Measurements from ENCODE around the gene CRY1. TPM values are rescaled to one million over a fixed set of nuclear protein-coding genes. Genes with fewer than 3 reads are reported as not detected.

Gene CRY1
- total RNA-seq, 1 experiment from 2014 or later, result 23.1 TPM

- TF ChIP-seq PRDM15 (CRISPR knock-in tag; IDR thresholded peaks at IDR 0.05), result peak; percentile 88
- TF ChIP-seq ZNF281 (CRISPR knock-in tag; IDR thresholded peaks at IDR 0.05), result 0 out of 2 replicates have a peak, but pooled peaks have one; percentile 39
- no peak for TF ChIP-seq IRF2 (CRISPR knock-in tag; IDR thresholded peaks at IDR 0.05; ENCODE audit: borderline replicate concordance, low read depth)
- no peak for TF ChIP-seq TEAD4 (CRISPR knock-in tag; IDR thresholded peaks at IDR 0.05)
- no peak for TF ChIP-seq GTF2I (CRISPR knock-in tag; conservative IDR thresholded peaks at IDR 0.05)
- no peak for TF ChIP-seq ZNF138 (CRISPR knock-in tag; conservative IDR thresholded peaks at IDR 0.05)
- TF ChIP-seq JUN (CRISPR knock-in tag; IDR thresholded peaks at IDR 0.05), result no peak
- no peak for TF ChIP-seq ZNF219 (CRISPR knock-in tag; IDR thresholded peaks at IDR 0.05; ENCODE audit: borderline replicate concordance)
- no peak for TF ChIP-seq CREM (CRISPR knock-in tag; IDR thresholded peaks at IDR 0.05)
- no peak for TF ChIP-seq ZNF425 (CRISPR knock-in tag; conservative IDR thresholded peaks at IDR 0.05)
- TF ChIP-seq SMAD3 (CRISPR knock-in tag; IDR thresholded peaks at IDR 0.05; ENCODE audit: borderline replicate concordance), result no peak
- TF ChIP-seq EMX1 (CRISPR knock-in tag; IDR thresholded peaks at IDR 0.05), result no peak
- TF ChIP-seq IRF1 (CRISPR knock-in tag; IDR thresholded peaks at IDR 0.05), result no peak
- no peak for TF ChIP-seq ZMAT4 (CRISPR knock-in tag; IDR thresholded peaks at IDR 0.05)
- no peak for TF ChIP-seq MLX (CRISPR knock-in tag; IDR thresholded peaks at IDR 0.05)
- peak; percentile 67 for TF ChIP-seq FOXP4 (CRISPR knock-in tag; IDR thresholded peaks at IDR 0.05)
- TF ChIP-seq ZNF671 (CRISPR knock-in tag; IDR thresholded peaks at IDR 0.05), result no peak
- peak; percentile 46 for TF ChIP-seq E2F5 (CRISPR knock-in tag; IDR thresholded peaks at IDR 0.05)
- TF ChIP-seq NFE2L1 (CRISPR knock-in tag; IDR thresholded peaks at IDR 0.05), result no peak
- no peak for TF ChIP-seq NR2C2 (CRISPR knock-in tag; IDR thresholded peaks at IDR 0.05)
- no peak for TF ChIP-seq STAT6 (CRISPR knock-in tag; conservative IDR thresholded peaks at IDR 0.05; ENCODE audit: low read depth)
- TF ChIP-seq NR1H2 (CRISPR knock-in tag; IDR thresholded peaks at IDR 0.05), result no peak
- TF ChIP-seq TCF7 (CRISPR knock-in tag; IDR thresholded peaks at IDR 0.05; ENCODE audit: low read depth), result no peak
These were observed 106.5 kb downstream of the CRY1 start, which contains the start of gene MTERF2 (continued) for GRCh38 chr12:106986625-106987389.

All from WTC11 (cell line).